Neutrophil (primary cell): ENCODE data around the gene FFAR4.

Source experiments
- H3K27ac ChIP-seq: fragments of 200-600 bp; sonication (generic); 2 replicates; pipeline ENCODE4 v1.5.1; 2016; ENCODE audit warnings: mild to moderate bottlenecking, moderate library complexity
- H3K27me3 ChIP-seq: fragments of 200-600 bp; sonication (generic); 2 replicates; pipeline ENCODE4 v1.6.0; 2016; ENCODE audit warnings: mild to moderate bottlenecking
- H3K36me3 ChIP-seq: fragments of 200-600 bp; sonication (generic); 2 replicates; pipeline ENCODE4 v1.5.1; 2017
- H3K4me1 ChIP-seq, 2 experiments: fragments of 200-600 bp in 1 of 2; sonication (generic) in 1 of 2; 1 replicate in 1 of 2; 2 replicates in 1 of 2; pipeline versions ENCODE4 v1.5.1 to v1.6.1; 2013 to 2016; ENCODE audit warnings: low read depth in 1 of 2, low read length in 1 of 2, mild to moderate bottlenecking in 1 of 2, moderate library complexity in 1 of 2; ENCODE audit not compliant: control insufficient read depth in 1 of 2, insufficient read depth in 1 of 2
- H3K4me3 ChIP-seq, 2 experiments: fragments of 200-600 bp in 1 of 2; sonication (generic) in 1 of 2; 1 replicate in 1 of 2; 2 replicates in 1 of 2; pipeline ENCODE4 v1.5.1; 2013 to 2016; ENCODE audit warnings: low read depth in 1 of 2, low read length in 1 of 2, mild to moderate bottlenecking in 1 of 2, moderate library complexity in 1 of 2
- H3K9me3 ChIP-seq: fragments of 200-600 bp; sonication (generic); 2 replicates; pipeline ENCODE4 v1.5.1; 2016
- TF ChIP-seq, protein P1 (sequence below): fragments of 200-600 bp; sonication (generic); IDR thresholded peaks from 2 replicates; pipeline ENCODE4 v1.5.1; 2016; ENCODE audit warnings: antibody characterized with exemption

Gene FFAR4

DNA sequence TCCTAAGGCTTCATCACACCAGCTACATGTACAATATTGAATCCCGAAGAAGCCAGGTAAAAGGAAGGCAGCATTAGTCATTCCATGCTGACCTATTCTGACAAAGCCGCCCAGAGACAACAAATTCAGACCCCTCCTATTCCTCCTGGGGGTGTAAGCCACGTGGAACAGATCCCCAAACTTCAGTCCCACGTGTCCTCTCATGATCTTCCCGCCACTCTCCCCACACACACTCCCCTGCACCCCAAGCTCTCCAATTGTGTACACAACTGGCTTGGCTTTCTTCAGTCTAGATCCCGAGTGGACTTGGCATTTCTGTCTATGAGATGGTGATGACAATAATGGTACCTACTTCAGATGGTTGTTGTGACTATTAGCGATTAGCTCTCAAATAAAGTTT lies 54.5 kb downstream of the FFAR4 start:
- H3K9me3 ChIP-seq, result no peaks in the 10 kb centered on the region
- H3K4me1 ChIP-seq, result peaks cover 10 to 12% of the 10 kb centered on the region in 2 experiments
- H3K4me3 ChIP-seq, result no peak overlapping the region
- H3K36me3 ChIP-seq, result no peaks in the 10 kb centered on the region
- no peak overlapping the region for H3K27ac ChIP-seq
- TF ChIP-seq, protein P1, sequence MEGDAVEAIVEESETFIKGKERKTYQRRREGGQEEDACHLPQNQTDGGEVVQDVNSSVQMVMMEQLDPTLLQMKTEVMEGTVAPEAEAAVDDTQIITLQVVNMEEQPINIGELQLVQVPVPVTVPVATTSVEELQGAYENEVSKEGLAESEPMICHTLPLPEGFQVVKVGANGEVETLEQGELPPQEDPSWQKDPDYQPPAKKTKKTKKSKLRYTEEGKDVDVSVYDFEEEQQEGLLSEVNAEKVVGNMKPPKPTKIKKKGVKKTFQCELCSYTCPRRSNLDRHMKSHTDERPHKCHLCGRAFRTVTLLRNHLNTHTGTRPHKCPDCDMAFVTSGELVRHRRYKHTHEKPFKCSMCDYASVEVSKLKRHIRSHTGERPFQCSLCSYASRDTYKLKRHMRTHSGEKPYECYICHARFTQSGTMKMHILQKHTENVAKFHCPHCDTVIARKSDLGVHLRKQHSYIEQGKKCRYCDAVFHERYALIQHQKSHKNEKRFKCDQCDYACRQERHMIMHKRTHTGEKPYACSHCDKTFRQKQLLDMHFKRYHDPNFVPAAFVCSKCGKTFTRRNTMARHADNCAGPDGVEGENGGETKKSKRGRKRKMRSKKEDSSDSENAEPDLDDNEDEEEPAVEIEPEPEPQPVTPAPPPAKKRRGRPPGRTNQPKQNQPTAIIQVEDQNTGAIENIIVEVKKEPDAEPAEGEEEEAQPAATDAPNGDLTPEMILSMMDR, result no peak
- peaks cover 46% of the 10 kb centered on the region for H3K27me3 ChIP-seq

- Histone ChIP-seq H3K4me3 (no peak overlapping the region), H3K27me3 (peaks cover 46% of the 10 kb centered on the region), H3K27ac (no peak overlapping the region), H3K9me3 (no peaks in the 10 kb centered on the region), H3K36me3 (no peaks in the 10 kb centered on the region), H3K4me1 (no peaks in the 10 kb centered on the region)
- TF ChIP-seq, protein P1, result no peak
Measured at GRCh38 chr10:93622942-93623341, 56.5 kb downstream of the FFAR4 start.

DNA sequence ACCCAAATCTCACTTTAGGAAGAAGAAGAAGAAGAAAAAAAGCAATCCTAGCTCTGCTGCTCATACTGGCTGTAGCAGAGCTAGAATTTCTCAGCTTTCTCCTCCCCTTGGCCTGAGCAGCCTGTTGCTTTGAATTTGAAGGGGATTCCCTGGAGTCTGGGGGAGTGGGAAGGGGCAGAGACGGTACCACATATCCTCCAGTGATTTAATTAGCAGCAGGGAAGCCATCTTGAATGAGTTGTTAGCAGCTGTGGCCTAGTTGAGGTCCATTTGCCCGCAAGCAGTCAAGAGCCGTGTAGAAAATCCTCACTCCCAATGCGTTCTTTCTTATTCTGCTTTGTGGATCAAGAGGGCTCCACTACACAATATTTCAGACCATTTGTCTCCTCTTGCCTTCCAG lies 62.4 kb downstream of the FFAR4 start:
- H3K4me1 ChIP-seq, result no peaks in the 10 kb centered on the region
- no peaks in the 10 kb centered on the region for H3K36me3 ChIP-seq
- no peak overlapping the region for H3K27ac ChIP-seq
- TF ChIP-seq, protein P1, result no peak
- H3K4me3 ChIP-seq, result no peak overlapping the region
- no peaks in the 10 kb centered on the region for H3K9me3 ChIP-seq
- H3K27me3 ChIP-seq, result peaks cover 16% of the 10 kb centered on the region

GRCh38 chr10:93629647-93630305 lies 63.3 kb downstream of the FFAR4 start:
- TF ChIP-seq, protein P1, result no peak

DNA sequence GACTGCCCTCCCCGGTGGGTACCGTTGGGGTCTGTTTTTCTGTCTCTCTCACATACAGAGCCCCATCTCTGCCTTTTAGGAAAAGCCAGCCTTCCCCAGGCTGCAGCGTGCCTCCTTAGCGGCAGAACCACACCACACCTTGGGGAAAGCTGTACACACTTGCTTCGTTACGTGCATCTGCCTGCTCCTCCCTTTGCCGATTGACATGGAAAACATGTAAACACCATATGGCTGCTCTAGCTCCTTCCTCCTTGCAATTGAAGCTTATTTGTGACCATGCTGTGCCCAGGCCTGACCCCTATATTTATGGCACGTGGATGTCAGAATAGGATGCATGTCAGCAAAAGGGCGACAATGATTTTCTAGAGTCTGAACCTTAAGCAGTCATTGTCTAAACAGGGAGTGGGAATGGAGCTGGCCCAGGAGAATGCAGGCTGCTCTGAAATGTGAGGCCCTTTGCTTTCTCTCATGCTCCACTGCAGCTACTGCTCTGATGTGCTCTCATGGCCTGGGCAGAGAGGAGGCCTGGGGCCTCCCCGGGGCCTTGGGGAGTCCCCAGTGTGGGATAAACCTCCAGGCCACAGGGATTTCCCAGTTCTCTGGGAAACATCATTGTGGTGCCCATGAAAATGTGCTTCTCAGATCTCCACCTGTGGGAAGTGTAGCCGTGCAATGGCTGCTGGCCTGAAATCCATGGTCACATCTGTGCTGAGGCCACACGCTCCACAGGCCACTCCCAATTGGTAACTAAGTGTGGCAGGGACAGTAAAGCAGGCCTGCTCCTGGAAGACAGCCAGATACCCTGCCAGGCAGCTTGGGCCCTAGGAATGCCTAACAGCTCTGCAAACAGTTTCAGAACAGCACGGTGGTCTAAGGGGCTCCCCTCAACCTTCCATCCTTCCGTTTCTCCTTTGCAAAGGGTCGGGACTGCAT lies 64.4 kb downstream of the FFAR4 start:
- Histone ChIP-seq H3K27me3 (peaks cover 8% of the 10 kb centered on the region), H3K36me3 (no peaks in the 10 kb centered on the region), H3K27ac (no peak overlapping the region), H3K9me3 (no peaks in the 10 kb centered on the region), H3K4me1 (no peaks in the 10 kb centered on the region), H3K4me3 (no peak overlapping the region)
- TF ChIP-seq, protein P1, result no peak

More at GRCh38 chr10:93629647-93630305, 63.3 kb downstream of the FFAR4 start:
- Histone ChIP-seq H3K27ac (no peak overlapping the region), H3K9me3 (no peaks in the 10 kb centered on the region), H3K4me1 (no peaks in the 10 kb centered on the region), H3K36me3 (no peaks in the 10 kb centered on the region), H3K27me3 (peaks cover 17% of the 10 kb centered on the region), H3K4me3 (no peak overlapping the region)
